H1 (cell line): ENCODE measurements around the gene TOM1L2. TPM values are rescaled to one million over a fixed set of nuclear protein-coding genes. Genes with fewer than 3 reads are reported as not detected.

Experiments used
- POU5F1 ChIP-seq: IDR thresholded peaks from 2 replicates; pipeline ENCODE4 v1.6.1; 2011; ENCODE audit warnings: low read depth, mild to moderate bottlenecking, low read length, moderate library complexity
- RFX5 ChIP-seq: IDR thresholded peaks from 2 replicates; pipeline ENCODE4 v1.6.1; 2011; ENCODE audit warnings: low read depth, low read length, improper control_type of control experiment, borderline replicate concordance
- TAF7 ChIP-seq: optimal IDR thresholded peaks from 2 replicates; pipeline ENCODE3; 2011; ENCODE audit warnings: low read depth, mild to moderate bottlenecking, inconsistent platforms, low read length, moderate library complexity, borderline replicate concordance
- TEAD4 ChIP-seq: IDR thresholded peaks from 2 replicates; pipeline ENCODE4 v1.6.1; 2012; ENCODE audit warnings: low read depth, low read length, inconsistent platforms, mixed read lengths
- USF2 ChIP-seq: IDR thresholded peaks from 2 replicates; pipeline ENCODE4 v1.6.1; 2011; ENCODE audit warnings: low read length, improper control_type of control experiment
- polyA plus RNA-seq, 7 experiments: library from polyadenylated mRNA; depleted of rRNA in 3 of 7; stranded (reverse) in 5 of 7; unstranded in 2 of 7; fragments of >200 nt in 5 of 7; fragments of 200-250 nt in 2 of 7; gene quantifications; 1 replicate in 5 of 7; 2 replicates in 1 of 7; 4 replicates in 1 of 7; pipeline versions ENCODE4 v1.2.1 to v1.2.3, GENCODE V29; 2011 to 2013; ENCODE audit warnings: missing spikeins in 2 of 7, mixed read lengths in 2 of 7
- total RNA-seq: library from RNA; stranded (reverse); fragmentation: NEBNext Ultra II Directional; extraction: Animal tissue kit (Norgen Biotek cat#: 25700); gene quantifications from 2 replicates; pipeline ENCODE4 v1.2.1, GENCODE V29; 2021

The TOM1L2 gene
- total and polyA plus RNA-seq, 2 of the 8 experiments (the other 6 are each of a cell fraction or from before 2014, with no cell fraction given): 2.0 to 3.4 TPM

- TF ChIP-seq RFX5 (no peak), POU5F1 (no peak), TEAD4 (no peak), TAF7 (no peak), USF2 (no peak)
Observed at GRCh38 chr17:17884391-17885357, 87.5 kb downstream of the TOM1L2 start (continued).
